ENCODE measurements around the gene MXD1. TPM values are rescaled to one million over a fixed set of nuclear protein-coding genes. Genes with fewer than 3 reads are reported as not detected.

MXD1 gene
- total and polyA plus RNA-seq, 2 donors (not counting 1 experiment from before 2014, with no cell fraction given): 16.0 to 20.6 TPM

GRCh38 chr2:69933839-69934613, 19.1 kb downstream of the MXD1 start:
- Histone ChIP-seq H3K4me2 (replicated peaks; ENCODE audit: low read depth, low read length, poor library complexity, severe bottlenecking) (no peak overlapping the region), H3K9me3 (ENCODE audit: control extremely low read depth in 1 of 3, control insufficient read depth in 2 of 3, insufficient read depth in 1 of 3, low read length in 2 of 3) (no peaks in the 10 kb centered on the region), H3K27ac (ENCODE audit: low read length in 2 of 2) (no peak overlapping the region), H3K79me2 (ENCODE audit: control insufficient read depth, insufficient read depth, low read length) (peaks cover 7% of the 10 kb centered on the region), H3K9ac (ENCODE audit: low read length) (no peak overlapping the region), H3K4me3 (ENCODE audit: control extremely low read depth in 1 of 5, extremely low read depth in 1 of 5, insufficient read depth in 1 of 5, low read depth in 2 of 5, low read length in 4 of 5) (no peak overlapping the region), H3K36me3 (replicated peaks in 1 of 2; ENCODE audit: control extremely low read depth in 1 of 2, control insufficient read depth in 1 of 2, extremely low read depth in 1 of 2, insufficient read depth in 2 of 2, low read length in 1 of 2) (peaks cover 8 to 45% of the 10 kb centered on the region in 2 experiments), H2AFZ (ENCODE audit: insufficient read depth, low read depth, low read length, poor library complexity, severe bottlenecking) (no peak overlapping the region), H4K20me1 (ENCODE audit: control insufficient read depth, insufficient read depth, low read length, poor library complexity, severe bottlenecking) (peaks cover 6% of the 10 kb centered on the region), H3K4me1 (ENCODE audit: control insufficient read depth in 2 of 2, insufficient read depth in 2 of 2, low read length in 2 of 2) (no peaks in the 10 kb centered on the region), H3K27me3 (replicated peaks in 1 of 4; ENCODE audit: control extremely low read depth in 1 of 4, control insufficient read depth in 3 of 4, insufficient read depth in 4 of 4, low read length in 3 of 4) (no peaks in the 10 kb centered on the region)
- intact Hi-C loops (cut with micrococcal nuclease): no loop called here
- ChIA-PET POLR2A (no interaction called here), CTCF (interaction anchor here (1.4 kb wide), 1 partner anchor 9 kb away, joined by 3 read pairs; no protein-coding TSS in a partner anchor)
- Mint-ChIP-seq H3K9me3 (ENCODE audit: insufficient read depth) (no peaks in the 10 kb centered on the region), H3K4me1 (peaks cover 10% of the 10 kb centered on the region), H3K27me3 (no peaks in the 10 kb centered on the region), H3K27ac (no peak overlapping the region), H3K4me3 (no peak overlapping the region)
- 45% methylated on average over 3 of the region's 4 CpGs for WGBS (ENCODE audit: insufficient coverage)
- DNase-seq (no peak), ATAC-seq (ENCODE audit: low read depth) (no peak)
- TF ChIP-seq EZH2 (IDR thresholded peaks at IDR 0.05; ENCODE audit: borderline replicate concordance, insufficient read depth, low read depth, low read length, poor library complexity, severe bottlenecking) (no peak), CTCF (IDR thresholded peaks at IDR 0.05) (no peak)

DNA sequence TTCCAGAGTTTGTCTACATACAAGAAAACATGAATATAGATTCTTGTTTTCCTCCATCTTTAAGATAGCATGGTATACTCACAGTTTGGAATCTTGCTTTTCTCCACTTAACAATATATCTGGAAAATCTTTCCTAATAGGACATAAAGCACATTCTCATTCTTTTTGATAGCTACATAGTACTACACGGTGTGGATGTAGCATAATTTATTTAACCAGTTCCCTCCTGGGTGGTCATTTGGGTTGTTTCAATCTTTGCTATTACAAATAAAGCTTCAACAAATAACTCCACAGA, 19.7 kb downstream of the MXD1 start:
- peaks cover 7% of the 10 kb centered on the region for H3K79me2 ChIP-seq (ENCODE audit: control insufficient read depth, insufficient read depth, low read length)
- DNase-seq (no peak), ATAC-seq (ENCODE audit: low read depth) (no peak)
- no peak overlapping the region for H2AFZ ChIP-seq (ENCODE audit: insufficient read depth, low read depth, low read length, poor library complexity, severe bottlenecking)
- no peak overlapping the region for H3K27ac Mint-ChIP-seq
- ChIA-PET CTCF (interaction anchor here (1.4 kb wide), 1 partner anchor 8 kb away, joined by 3 read pairs; no protein-coding TSS in a partner anchor), POLR2A (no interaction called here)
- H3K9me3 Mint-ChIP-seq (ENCODE audit: insufficient read depth): no peaks in the 10 kb centered on the region
- H3K9ac ChIP-seq (ENCODE audit: low read length): no peak overlapping the region
- TF ChIP-seq CTCF (IDR thresholded peaks at IDR 0.05) (no peak), EZH2 (IDR thresholded peaks at IDR 0.05; ENCODE audit: borderline replicate concordance, insufficient read depth, low read depth, low read length, poor library complexity, severe bottlenecking) (no peak)
- H3K4me3 ChIP-seq (ENCODE audit: control extremely low read depth in 1 of 5, extremely low read depth in 1 of 5, insufficient read depth in 1 of 5, low read depth in 2 of 5, low read length in 4 of 5): no peak overlapping the region
- intact Hi-C loops (cut with micrococcal nuclease): no loop called here
- WGBS (ENCODE audit: insufficient coverage): no CpG with 5 or more reads among the region's 1 CpG
- H4K20me1 ChIP-seq (ENCODE audit: control insufficient read depth, insufficient read depth, low read length, poor library complexity, severe bottlenecking): peaks cover 6% of the 10 kb centered on the region
- no peak overlapping the region for H3K27ac ChIP-seq (ENCODE audit: low read length in 2 of 2)
- peaks cover 6 to 46% of the 10 kb centered on the region in 2 experiments for H3K36me3 ChIP-seq (replicated peaks in 1 of 2; ENCODE audit: control extremely low read depth in 1 of 2, control insufficient read depth in 1 of 2, extremely low read depth in 1 of 2, insufficient read depth in 2 of 2, low read length in 1 of 2)
- H3K4me3 Mint-ChIP-seq: no peak overlapping the region
- H3K9me3 ChIP-seq (ENCODE audit: control extremely low read depth in 1 of 3, control insufficient read depth in 2 of 3, insufficient read depth in 1 of 3, low read length in 2 of 3): no peaks in the 10 kb centered on the region
- H3K4me2 ChIP-seq (replicated peaks; ENCODE audit: low read depth, low read length, poor library complexity, severe bottlenecking): no peak overlapping the region
- H3K4me1 Mint-ChIP-seq: peaks cover 10% of the 10 kb centered on the region
- no peaks in the 10 kb centered on the region for H3K27me3 Mint-ChIP-seq
- no peaks in the 10 kb centered on the region for H3K4me1 ChIP-seq (ENCODE audit: control insufficient read depth in 2 of 2, insufficient read depth in 2 of 2, low read length in 2 of 2)
- no peaks in the 10 kb centered on the region for H3K27me3 ChIP-seq (replicated peaks in 1 of 4; ENCODE audit: control extremely low read depth in 1 of 4, control insufficient read depth in 3 of 4, insufficient read depth in 4 of 4, low read length in 3 of 4)
